Psoas muscle (tissue), 8 donors: ENCODE measurements around the gene GZF1. TPM values are rescaled to one million over a fixed set of nuclear protein-coding genes. Genes with fewer than 3 reads are reported as not detected.
"Not testable (repeated sequence)": the region's sequence is repeated elsewhere in the genome, so short reads cannot be mapped to it uniquely, and the experiment has no call there.

Experiments
- ATAC-seq, 4 donors: fragments of 200-7000 bp; cut with Tn5 transposase; one replicate each; pipeline ENCODE4 v1.9.1; 2020; ENCODE audit warnings: moderate library complexity in 3 of 4, mild to moderate bottlenecking in 2 of 4
- DNase-seq, 2 donors: peaks; one replicate each; pipeline ENCODE4 v3.0.0-alpha.2; 2020
- H3K27ac ChIP-seq: fragments of 200-600 bp; one replicate; pipeline ENCODE4 v1.8.0; 2022
- H3K27me3 ChIP-seq, 3 donors: fragments of 200-600 bp in 1 of 3; one replicate each; pipeline versions ENCODE4 v1.6.1 to v1.8.0; 2013 to 2022; ENCODE audit warnings: low read length in 2 of 3, mild to moderate bottlenecking in 2 of 3, moderate library complexity in 1 of 3; ENCODE audit not compliant: insufficient read depth in 3 of 3
- H3K36me3 ChIP-seq, 2 donors: fragments of 200-600 bp in 1 of 2; one replicate each; pipeline versions ENCODE4 v1.6.1 to v1.8.0; 2013 to 2022; ENCODE audit warnings: low read depth in 1 of 2, mild to moderate bottlenecking in 1 of 2, moderate library complexity in 1 of 2; ENCODE audit not compliant: insufficient read depth in 1 of 2
- H3K4me1 ChIP-seq: fragments of 200-600 bp; one replicate; pipeline ENCODE4 v1.8.0; 2022
- H3K4me3 ChIP-seq: fragments of 200-600 bp; one replicate; pipeline ENCODE4 v1.8.0; 2022; ENCODE audit warnings: mild to moderate bottlenecking
- H3K9me3 ChIP-seq: fragments of 200-600 bp; one replicate; pipeline ENCODE4 v1.8.0; 2022
- WGBS, 3 donors: extraction: QIAGEN DNeasy Blood & Tissue Kit; methylation state at CpG; one replicate each; pipeline versions ENCODE4 v1.1.6 to v1.1.7; 2013; 5-methylcytosine and 5-hydroxymethylcytosine counted together
- intact Hi-C, 2 donors: fragments of 100-400 bp; cut with DNase I; formaldehyde crosslinking; loops; one replicate each; pipeline versions ENCODE4 v1.11.0 to v1.14.2; 2022
- polyA plus RNA-seq, 3 donors: library from polyadenylated mRNA; stranded (reverse); fragments of 200-250 nt; gene quantifications; one replicate each; pipeline ENCODE4 v1.2.3, GENCODE V29; 2013
- total RNA-seq, 4 donors: library from RNA; stranded (reverse); fragmentation: NEBNext Ultra II Directional in 2 of 4; extraction: Animal tissue kit (Norgen Biotek cat#: 25700) in 2 of 4; gene quantifications; one replicate each; pipeline versions ENCODE4 v1.2.1 to v1.2.4, GENCODE V29; 2021 to 2023
- TF ChIP-seq, protein P1 (sequence below): fragments of 200-600 bp; IDR thresholded peaks from one replicate; pipeline ENCODE4 v1.8.0; 2022; ENCODE audit warnings: antibody characterized with exemption
- donor health status: healthy with polysubstance abuse.
- donor health status: DM: no; HTN: no; CAD: no; lungs with moderate emphysema.
- donor health status: Bipolar disorder and iron deficiency.
- donor health status: healthy.
- donor health status: DM: yes; HTN: yes; CAD: no.
- donor health status: DM: no; HTN: no; CAD: no.
- donor health status: DM: no; HTN: no; CAD: no.
- donor health status: DM: yes; HTN: yes; CAD: no.

Gene GZF1
- total and polyA plus RNA-seq, 7 donors = 5.3 to 20.7 (median 10.5) TPM

DNA sequence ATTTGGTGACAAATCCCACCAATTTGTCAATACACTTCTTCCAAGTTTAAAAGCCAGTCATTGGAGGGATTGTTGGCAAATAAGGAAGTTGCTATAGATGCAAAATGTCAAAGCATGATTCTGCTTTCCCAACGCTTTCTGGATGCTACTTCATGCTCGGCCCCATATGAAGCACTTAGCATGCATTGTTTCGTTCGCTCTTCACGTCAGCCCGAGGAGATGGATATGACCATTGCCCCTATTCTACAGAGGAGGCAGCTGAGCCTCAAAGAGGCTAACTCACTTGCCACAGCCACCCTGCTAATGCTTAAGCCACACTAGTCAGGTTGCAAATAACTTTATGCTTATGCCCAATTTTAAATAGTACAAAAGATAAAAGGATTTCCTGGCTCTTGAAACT, 14.2 kb upstream of the GZF1 start:
- TF ChIP-seq, protein P1, sequence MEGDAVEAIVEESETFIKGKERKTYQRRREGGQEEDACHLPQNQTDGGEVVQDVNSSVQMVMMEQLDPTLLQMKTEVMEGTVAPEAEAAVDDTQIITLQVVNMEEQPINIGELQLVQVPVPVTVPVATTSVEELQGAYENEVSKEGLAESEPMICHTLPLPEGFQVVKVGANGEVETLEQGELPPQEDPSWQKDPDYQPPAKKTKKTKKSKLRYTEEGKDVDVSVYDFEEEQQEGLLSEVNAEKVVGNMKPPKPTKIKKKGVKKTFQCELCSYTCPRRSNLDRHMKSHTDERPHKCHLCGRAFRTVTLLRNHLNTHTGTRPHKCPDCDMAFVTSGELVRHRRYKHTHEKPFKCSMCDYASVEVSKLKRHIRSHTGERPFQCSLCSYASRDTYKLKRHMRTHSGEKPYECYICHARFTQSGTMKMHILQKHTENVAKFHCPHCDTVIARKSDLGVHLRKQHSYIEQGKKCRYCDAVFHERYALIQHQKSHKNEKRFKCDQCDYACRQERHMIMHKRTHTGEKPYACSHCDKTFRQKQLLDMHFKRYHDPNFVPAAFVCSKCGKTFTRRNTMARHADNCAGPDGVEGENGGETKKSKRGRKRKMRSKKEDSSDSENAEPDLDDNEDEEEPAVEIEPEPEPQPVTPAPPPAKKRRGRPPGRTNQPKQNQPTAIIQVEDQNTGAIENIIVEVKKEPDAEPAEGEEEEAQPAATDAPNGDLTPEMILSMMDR = no peak
- intact Hi-C loops = loop anchor here (5.0 to 10.0 kb wide), 3 partner anchors 257 to 1013 kb away; partner anchors contain the start of genes CST9 (in 2 of the 2) and THBD (in 1 of the 2)
- ATAC-seq = no peak
- no peaks in the 10 kb centered on the region for H3K36me3 ChIP-seq
- H3K27ac ChIP-seq = no peak overlapping the region
- no peak overlapping the region for H3K4me3 ChIP-seq
- WGBS, 3 donors = 95 to 98% (median 96%) methylated on average over 6 of the region's 6 CpGs
- DNase-seq = no peak
- H3K4me1 ChIP-seq = peaks cover 13% of the 10 kb centered on the region
- no peaks in the 10 kb centered on the region for H3K9me3 ChIP-seq
- H3K27me3 ChIP-seq = no peaks in the 10 kb centered on the region

DNA sequence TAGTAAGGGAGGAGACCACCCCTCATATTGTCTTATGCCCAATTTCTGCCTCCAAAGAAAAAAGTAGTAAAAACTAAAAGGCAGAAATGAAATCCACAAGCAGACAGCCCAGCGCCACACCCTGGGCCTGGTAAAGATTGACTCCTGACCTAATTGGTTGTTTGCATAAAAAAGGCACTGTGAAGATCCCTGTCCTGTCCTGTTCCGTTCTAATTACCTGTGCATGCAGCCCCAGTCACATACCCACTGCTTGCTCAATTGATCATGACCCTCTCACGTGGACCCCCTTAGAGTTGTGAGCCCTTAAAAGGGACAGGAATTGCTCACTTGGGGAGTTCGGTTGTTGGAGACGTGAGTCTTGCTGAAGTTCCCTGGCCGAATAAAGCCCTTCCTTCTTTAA, 13.5 kb upstream of the GZF1 start:
- not testable (repeated sequence) for H3K9me3 ChIP-seq, DNase-seq, H3K36me3 ChIP-seq, H3K27me3 ChIP-seq, ATAC-seq, H3K4me3 ChIP-seq
- intact Hi-C loops = loop anchor here (5.0 to 10.0 kb wide), 3 partner anchors 256 to 1014 kb away; partner anchors contain the start of genes CST9 (in 2 of the 2) and THBD (in 1 of the 2)
- Histone ChIP-seq H3K4me1 (peaks cover 13% of the 10 kb centered on the region), H3K27ac (peak overlapping the region; percentile 99)
- 92 to 94% (median 92%) methylated on average over 6 of the region's 6 CpGs for WGBS, 3 donors

DNA sequence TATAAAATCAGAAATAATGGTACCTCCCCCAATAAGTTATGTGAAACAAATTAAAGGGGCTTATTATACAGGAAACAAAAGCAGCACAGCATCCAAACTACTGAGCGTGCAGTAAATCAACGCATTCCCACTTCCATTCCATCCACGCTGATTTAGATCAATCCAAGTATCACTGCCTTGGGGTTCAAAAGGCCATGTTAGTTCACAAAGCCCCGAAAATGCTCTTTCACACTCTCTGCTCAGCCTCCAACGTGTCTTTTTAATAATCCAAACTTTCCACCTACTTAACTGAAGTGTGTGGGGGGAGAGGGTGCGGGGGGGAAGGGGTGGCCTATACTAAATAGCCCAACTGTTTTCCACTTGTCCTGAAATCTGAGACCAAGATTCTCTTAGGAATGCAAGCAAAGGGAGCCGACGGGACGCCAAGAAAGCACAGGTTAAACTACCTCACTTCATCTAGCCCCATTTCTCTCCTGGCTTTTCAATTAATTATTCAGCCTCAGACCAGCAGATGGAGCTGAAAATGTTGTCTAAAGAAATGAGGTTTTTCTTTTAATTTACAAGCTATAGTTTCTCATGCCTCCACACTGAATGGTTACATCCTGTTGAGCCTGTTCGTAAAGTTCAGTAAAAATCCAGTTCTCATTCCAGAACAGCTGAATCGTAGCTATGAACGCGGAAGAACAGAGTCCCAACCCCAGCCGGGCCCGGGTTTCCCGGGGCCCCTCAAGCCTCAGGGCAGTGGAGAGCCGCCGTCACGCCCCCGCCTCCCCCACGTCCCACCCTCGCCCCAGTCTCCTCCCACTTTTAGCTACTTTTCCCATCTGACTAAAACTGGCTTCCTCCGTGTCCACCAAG, 12.4 kb upstream of the GZF1 start:
- 4 to 6% (median 5%) methylated on average over 23 of the region's 23 CpGs for WGBS, 3 donors
- H3K4me3 ChIP-seq = peak overlapping the region; percentile 91
- DNase-seq (no peak), ATAC-seq (peak; percentile 61 to 76 (median 71))
- TF ChIP-seq, protein P1 = peak; percentile 48
- peaks cover 0 to 9% of the 10 kb centered on the region in 2 donors for H3K36me3 ChIP-seq
- no peaks in the 10 kb centered on the region for H3K27me3 ChIP-seq
- peak overlapping the region; percentile 99 for H3K27ac ChIP-seq
- intact Hi-C loops = loop anchor here (5.0 to 10.0 kb wide), 7 partner anchors 65 to 1015 kb away; partner anchors contain the start of genes CST9 (in 2 of the 2), THBD (in 2 of the 2) and NAPB (in 1 of the 2)
- H3K4me1 ChIP-seq = peaks cover 13% of the 10 kb centered on the region
- H3K9me3 ChIP-seq = no peaks in the 10 kb centered on the region

DNA sequence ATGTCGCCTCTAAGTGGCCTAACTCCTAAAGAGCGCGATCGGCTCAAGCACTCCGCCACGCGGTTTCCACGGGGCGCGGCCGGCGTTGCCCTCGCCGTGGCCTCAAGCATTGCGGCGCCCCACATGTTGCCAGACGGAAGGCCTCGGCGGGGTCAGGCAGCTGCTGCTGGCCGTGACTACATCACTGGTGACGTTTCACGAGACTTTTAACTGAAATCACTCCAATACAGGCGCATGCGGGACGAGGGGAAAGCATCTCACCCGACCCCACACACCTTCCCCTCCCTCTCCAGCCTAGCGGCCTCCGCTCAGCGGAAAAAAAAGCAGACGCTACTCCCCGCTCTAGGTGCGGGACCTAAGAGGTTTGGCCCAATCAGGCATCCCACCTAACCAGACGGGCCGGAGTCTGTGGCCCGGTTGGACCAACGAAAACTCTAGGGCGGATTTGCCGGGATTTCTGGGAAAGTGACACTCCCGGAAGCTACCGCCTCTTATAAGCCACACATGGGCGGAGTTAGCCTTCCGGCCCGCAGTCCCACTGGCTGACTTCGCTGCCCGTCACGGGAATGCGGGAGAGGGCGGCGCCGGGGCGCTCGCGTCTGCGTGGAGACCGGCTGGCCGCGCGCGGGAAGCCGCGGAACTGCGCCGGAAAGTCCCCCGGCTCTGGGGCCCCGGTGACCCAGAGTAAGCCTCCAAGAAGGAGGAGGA, 11.6 kb upstream of the GZF1 start, which contains the start of gene NXT1:
NXT1 (plus strand) TSS at position 596 of the 708 bp plus-strand sequence. CDS start 3,251 bp downstream, outside the sequence.
- intact Hi-C loops = loop anchor here (5.0 to 10.0 kb wide), 5 partner anchors 64 to 303 kb away; partner anchors contain the start of genes NAPB (in 1 of the 2) and THBD (in 1 of the 2)
- no peaks in the 10 kb centered on the region for H3K9me3 ChIP-seq
- peak within 1 kb of the TSS; percentile 99 for H3K27ac ChIP-seq
- peaks cover 13% of the 10 kb centered on the region for H3K4me1 ChIP-seq
- DNase-seq = peak; percentile 97
- H3K36me3 ChIP-seq = peaks cover 4 to 14% of the 10 kb centered on the region in 2 donors
- peak within 1 kb of the TSS; percentile 91 for H3K4me3 ChIP-seq
- TF ChIP-seq, protein P1 = no peak
- 1% methylated on average over 63 to 65 of the region's 65 CpGs for WGBS, 3 donors
- ATAC-seq = peak; percentile 93 to 94 (median 93)
- H3K27me3 ChIP-seq = no peaks in the 10 kb centered on the region
